ENCODE measurements around the gene ZBTB46.

Gene ZBTB46

GRCh38 chr20:63828124-63828523 is 2.9 kb downstream of the ZBTB46 start:
- no peak for TF ChIP-seq CTCF (IDR thresholded peaks at IDR 0.05; ENCODE audit: low read depth, low read length, missing control alignments)
- DNase-seq (ENCODE audit: low read depth), result no peak
- no peak overlapping the region for H3K4me3 ChIP-seq (ENCODE audit: low read depth, low read length)

- no peak for TF ChIP-seq CTCF (IDR thresholded peaks at IDR 0.05; ENCODE audit: low read depth, low read length, missing control alignments)
- DNase-seq (ENCODE audit: low read depth), result no peak
- no peak overlapping the region for H3K4me3 ChIP-seq (ENCODE audit: low read depth, low read length)
These were observed 4.3 kb downstream of the ZBTB46 start for GRCh38 chr20:63826753-63827152.

- no peak for TF ChIP-seq CTCF (IDR thresholded peaks at IDR 0.05; ENCODE audit: low read depth, low read length, missing control alignments)
- no peak overlapping the region for H3K4me3 ChIP-seq (ENCODE audit: low read depth, low read length)
- no peak for DNase-seq (ENCODE audit: low read depth)
These were observed 5.5 kb downstream of the ZBTB46 start for GRCh38 chr20:63825331-63826118.

GRCh38 chr20:63823691-63824311 is 7.3 kb downstream of the ZBTB46 start:
- DNase-seq (ENCODE audit: low read depth), result no peak
- no peak for TF ChIP-seq CTCF (IDR thresholded peaks at IDR 0.05; ENCODE audit: low read depth, low read length, missing control alignments)
- no peak overlapping the region for H3K4me3 ChIP-seq (ENCODE audit: low read depth, low read length)

DNA sequence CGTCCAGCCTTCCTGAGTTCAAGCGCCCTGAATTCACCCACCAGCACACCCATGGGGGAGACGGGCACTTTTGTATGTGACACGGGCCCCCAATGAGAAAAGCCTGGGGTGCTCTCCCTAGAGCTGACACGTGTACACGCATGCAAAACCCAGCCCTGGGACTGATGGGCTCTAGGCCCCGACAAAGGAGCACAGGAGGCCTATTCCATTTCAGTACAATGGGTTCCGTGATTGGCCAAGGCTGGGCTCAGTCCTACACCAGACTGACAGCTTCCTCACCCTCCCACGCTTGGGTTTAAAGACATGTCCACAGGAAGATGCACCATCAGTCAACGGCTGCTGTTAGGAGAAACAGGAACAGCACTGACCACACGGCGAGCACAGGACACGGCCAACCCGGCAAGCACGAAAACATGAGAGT is 8.8 kb downstream of the ZBTB46 start:
- TF ChIP-seq CTCF (IDR thresholded peaks at IDR 0.05; ENCODE audit: low read depth, low read length, missing control alignments), result no peak
- no peak overlapping the region for H3K4me3 ChIP-seq (ENCODE audit: low read depth, low read length)
- DNase-seq (ENCODE audit: low read depth), result no peak

DNA sequence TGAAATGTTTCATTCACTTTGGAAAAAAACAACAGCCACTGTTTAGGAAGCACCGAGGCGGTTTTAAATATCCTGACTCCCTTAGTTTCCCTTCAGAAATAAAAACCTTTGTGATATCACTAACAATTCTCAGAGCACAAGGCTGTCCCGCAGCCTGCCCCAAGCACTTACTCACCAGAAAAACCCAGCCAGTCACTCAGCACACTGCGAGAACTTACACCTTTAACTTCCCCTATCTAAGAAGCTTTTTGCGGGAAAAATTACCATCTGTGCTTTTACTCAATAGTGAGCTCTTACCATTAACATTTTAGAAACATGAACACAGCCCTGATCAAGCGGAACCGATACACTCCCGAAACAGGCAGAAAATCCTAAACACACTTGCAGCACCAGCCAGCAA is 9.3 kb downstream of the ZBTB46 start:
- H3K4me3 ChIP-seq (ENCODE audit: low read depth, low read length), result no peak overlapping the region
- DNase-seq (ENCODE audit: low read depth), result no peak
- TF ChIP-seq CTCF (IDR thresholded peaks at IDR 0.05; ENCODE audit: low read depth, low read length, missing control alignments), result no peak

Data from GM12864 (cell line).